ENCODE results near the gene NOP53.

GRCh38 chr19:47716270-47716937, 28.9 kb upstream of the NOP53 start:
- TF ChIP-seq EZH2 (IDR thresholded peaks at IDR 0.05; ENCODE audit: borderline replicate concordance, insufficient read depth, low read length, poor library complexity, severe bottlenecking) (no peak), CTCF (IDR thresholded peaks at IDR 0.05; ENCODE audit: poor library complexity, severe bottlenecking) (no peak), SMC3 (conservative IDR thresholded peaks at IDR 0.05; ENCODE audit: poor library complexity) (no peak), RAD21 (conservative IDR thresholded peaks at IDR 0.05) (no peak)
